GM21381 (cell line): ENCODE data around the gene CCND1.

Source experiments
- ATAC-seq: cut with Tn5 transposase; IDR thresholded peaks from one replicate; pipeline ENCODE4 v1.9.1; 2021; ENCODE audit warnings: mild to moderate bottlenecking, moderate library complexity; ENCODE audit not compliant: unreplicated experiment

Gene CCND1

GRCh38 chr11:69664901-69665300, 23.9 kb downstream of the CCND1 start:
- no peak for ATAC-seq

- ATAC-seq: no peak
Observed at GRCh38 chr11:69665669-69666068, 24.7 kb downstream of the CCND1 start.

DNA sequence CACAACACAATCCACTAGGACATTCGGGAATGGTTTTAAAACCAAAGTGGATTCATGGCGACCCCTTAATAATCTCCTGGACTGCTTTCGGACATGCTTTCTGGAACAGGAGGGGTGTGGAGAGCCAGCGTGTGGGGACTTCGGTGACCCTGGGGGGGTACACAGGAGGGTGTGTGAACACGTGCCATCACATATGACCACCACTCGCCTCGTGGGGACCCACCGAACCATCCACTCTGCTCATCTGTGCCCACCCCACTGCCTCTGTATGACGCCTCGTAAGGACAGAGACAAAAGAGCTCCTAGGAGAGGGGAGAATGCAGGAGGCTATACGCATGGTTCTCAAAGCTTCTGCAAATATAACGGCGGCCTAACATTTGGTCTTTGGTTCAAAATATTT, 25.3 kb downstream of the CCND1 start:
- ATAC-seq: no peak

GRCh38 chr11:69666752-69667536, 26.0 kb downstream of the CCND1 start:
- ATAC-seq: no peak

DNA sequence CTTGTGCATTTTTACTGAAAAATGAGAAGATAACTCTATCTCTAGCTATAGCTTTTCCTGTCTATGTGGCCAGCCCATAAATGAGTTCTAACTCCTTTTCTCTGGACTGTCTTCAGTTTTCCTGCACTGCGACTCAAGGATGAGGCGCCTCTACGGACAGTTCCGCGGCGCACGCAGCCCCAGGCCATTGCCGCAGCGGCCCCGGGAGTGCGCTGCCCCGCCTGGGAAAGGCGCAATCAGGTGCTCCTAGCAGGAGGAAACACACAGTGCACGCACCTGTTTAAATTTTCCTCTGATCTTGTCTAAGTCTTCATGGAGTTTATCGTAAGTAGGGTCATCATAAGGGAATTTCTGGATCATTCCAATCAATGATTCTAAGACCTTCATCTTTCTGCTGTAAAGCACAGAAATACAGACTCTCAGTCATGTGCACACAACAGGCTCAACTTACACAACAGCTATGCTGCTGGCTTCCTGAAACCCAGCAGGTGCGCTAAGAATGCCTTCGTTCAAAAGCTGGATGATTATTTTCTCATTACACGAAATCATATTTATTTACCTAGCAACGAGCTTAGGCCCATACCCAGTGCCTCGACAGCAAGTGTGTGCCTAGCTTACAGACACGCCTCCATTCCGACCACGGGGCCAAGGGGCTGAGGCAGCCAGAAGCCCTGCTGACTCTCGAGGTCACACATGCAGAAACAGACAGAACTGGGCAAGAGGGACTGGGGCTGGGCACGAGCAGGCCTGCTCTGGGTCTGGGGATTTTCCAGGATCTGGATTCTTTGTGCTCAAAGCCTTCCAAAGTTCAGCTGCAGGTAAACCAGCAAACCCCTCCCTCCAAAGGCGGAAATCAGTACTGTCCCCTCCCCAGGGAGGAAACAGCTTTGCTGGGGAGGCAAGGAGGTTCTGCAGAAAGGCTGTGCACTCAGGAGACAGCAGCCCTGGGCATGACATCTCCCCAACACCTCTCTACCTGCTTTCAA, 27.0 kb downstream of the CCND1 start:
- no peak for ATAC-seq

- ATAC-seq: no peak
Observed at GRCh38 chr11:69669486-69669885, 28.5 kb downstream of the CCND1 start.

DNA sequence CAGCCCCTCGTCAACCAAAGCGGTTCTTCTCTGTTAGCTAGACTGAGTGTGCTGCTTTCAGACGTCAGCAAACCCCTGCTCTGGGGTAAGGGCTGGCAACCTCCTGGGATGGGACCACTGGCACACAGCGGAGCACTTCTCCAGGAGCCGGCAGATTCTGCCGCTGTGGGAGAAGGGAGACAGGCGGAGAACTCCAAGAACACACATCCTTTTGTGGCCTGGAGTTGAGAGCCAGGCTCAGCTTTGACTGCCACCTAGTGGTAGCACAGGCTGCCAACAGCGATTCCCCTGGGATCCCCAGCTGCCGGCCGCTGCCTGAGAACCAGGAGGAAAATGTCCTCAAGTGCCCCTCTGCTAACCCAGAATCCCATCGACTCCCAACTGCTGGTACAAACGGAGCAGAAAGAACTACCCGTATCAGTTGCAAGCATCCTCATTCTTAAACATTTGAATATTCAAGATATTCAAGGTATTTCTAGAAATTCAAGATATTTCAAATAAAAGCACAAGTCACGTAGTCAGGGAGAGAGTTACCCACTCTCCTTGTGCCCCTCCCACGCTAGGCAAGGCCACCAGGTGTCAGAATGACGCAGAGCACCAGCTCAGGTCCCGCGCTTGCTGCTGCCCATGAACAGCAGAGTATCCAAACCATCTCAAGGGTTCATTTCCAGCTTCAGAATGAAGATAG, 29.3 kb downstream of the CCND1 start:
- no peak for ATAC-seq

DNA sequence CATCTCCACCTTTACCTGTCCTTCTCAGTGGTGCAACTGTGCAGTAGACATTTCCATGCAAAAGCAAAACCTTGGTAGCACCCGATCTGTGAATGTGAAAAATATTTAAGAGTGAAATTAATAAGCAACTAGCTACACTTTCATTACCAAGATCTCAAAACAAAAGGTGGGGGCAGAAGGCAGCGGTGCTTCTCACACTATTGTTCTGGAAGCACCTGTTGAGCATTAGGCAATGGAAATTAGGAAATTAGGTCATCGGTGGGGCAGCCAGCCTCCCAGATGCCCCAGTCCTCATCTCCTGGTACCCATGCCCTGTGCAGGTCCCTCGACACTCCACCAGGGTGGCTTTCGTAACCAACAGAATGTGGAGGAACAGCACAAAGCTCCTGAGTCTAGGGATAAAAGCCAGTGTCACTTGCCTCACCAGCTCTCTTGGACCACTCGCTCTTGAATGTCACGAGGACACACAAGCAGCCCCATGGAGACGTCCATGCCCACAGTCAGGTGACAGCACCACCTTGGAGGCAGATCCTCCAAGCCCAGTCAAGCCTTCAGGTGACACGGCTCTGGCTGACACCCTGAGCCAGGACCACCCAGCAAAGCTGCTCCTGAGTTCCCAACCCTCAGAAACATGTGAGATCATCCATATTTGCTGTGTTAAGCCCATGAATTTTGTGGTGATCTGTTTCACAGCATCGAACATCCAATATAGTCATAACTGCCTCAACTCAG, 30.9 kb downstream of the CCND1 start:
- ATAC-seq: no peak

- no peak for ATAC-seq
Observed at GRCh38 chr11:69674267-69674885, 33.4 kb downstream of the CCND1 start.

- peak; percentile 90 for ATAC-seq
Observed at GRCh38 chr11:69674886-69675714, 34.1 kb downstream of the CCND1 start, which contains the start of gene LTO1. Gene LTO1 (minus strand): TSS chr11:69675353. CDS start chr11:69675239, 114 bp downstream.

DNA sequence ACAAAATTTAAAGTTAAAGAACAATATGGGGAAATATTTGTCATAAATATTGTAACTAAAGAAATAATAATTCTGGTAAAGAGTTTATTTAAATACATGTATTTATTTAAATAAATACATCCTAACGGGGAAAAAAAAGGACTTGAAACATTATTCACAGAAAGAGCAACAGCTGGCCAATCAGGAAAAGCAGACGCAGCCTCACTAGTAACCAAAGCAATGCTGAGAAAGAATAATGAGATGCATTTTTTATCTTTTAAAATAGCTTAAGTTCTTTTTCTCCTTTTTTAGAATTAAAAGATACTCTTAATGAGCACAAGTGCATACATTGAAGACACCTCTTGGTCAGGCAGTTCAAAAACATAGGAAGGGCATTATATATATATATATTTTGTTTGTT, 36.8 kb downstream of the CCND1 start:
- ATAC-seq: no peak

- no peak for ATAC-seq
Observed at GRCh38 chr11:69680688-69681087, 39.7 kb downstream of the CCND1 start.

- no peak for ATAC-seq
Observed at GRCh38 chr11:69682221-69682620, 41.3 kb downstream of the CCND1 start.

DNA sequence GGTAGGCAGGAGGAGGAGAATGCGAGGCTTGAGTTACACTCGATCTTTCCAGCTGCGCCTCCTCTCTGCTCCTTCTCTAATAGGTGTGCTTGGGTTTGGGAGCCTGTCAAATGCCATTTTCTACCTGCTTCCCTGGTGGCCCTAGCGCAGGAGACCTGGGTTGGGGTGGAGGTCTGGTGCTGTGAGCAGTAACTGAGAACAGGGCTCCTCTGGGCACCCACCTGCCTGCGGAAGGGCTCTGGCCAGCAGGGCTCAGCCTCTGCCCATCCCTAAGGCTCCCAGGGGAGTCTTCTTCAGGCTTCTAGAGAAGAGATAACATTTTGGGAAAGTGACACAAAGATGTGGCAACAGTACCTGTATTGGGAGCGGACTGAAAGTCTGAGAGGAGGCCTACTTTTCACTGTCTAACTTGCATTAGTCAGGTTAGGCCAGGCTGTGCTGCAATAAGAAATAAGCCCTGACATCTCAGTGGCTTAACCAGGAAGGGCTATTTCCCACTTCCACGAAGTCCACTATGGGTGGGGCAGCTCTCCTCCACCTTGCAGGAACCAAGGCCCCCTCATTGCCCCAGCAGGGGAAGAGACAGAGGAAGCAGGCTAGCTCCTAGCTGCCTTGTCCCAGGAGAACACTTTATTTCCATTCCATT, 41.8 kb downstream of the CCND1 start:
- ATAC-seq: no peak

- no peak for ATAC-seq
Observed at GRCh38 chr11:69683764-69684333, 42.9 kb downstream of the CCND1 start.

GRCh38 chr11:69684651-69685050, 43.7 kb downstream of the CCND1 start:
- ATAC-seq: no peak

- no peak for ATAC-seq
Observed at GRCh38 chr11:69685348-69685747, 44.4 kb downstream of the CCND1 start.

DNA sequence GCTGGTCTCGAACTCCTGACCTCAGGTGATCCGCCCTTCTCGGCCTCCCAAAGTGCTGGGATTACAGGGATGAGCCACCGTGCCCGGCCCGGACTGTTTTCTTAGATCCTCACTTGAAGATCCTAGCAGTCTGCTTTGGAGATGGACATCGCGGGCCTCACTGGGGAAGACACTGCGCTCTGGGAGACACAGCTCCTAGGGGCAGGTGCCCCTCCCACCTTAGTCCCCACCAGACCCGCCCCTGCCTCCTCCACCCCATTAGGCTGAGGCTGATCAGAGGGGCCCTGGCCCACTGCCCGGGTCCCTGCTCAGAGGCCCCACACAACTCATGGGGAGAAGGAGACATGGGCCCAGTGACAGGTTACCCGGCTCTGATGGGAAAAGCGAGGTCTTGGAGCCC, 45.5 kb downstream of the CCND1 start:
- no peak for ATAC-seq
